HepG2 (cell line): ENCODE results near the gene ANGPTL2. TPM values are rescaled to one million over a fixed set of nuclear protein-coding genes. Genes with fewer than 3 reads are reported as not detected.

Experiments used
- AKNA ChIP-seq: sonication (generic); formaldehyde crosslinking; IDR thresholded peaks from 2 replicates; pipeline ENCODE4 v1.4.0; 2020; ENCODE audit warnings: missing genetic modification reagents, borderline replicate concordance
- EEA1 ChIP-seq: sonication (generic); formaldehyde crosslinking; IDR thresholded peaks from 2 replicates; pipeline ENCODE4 v1.5.1; 2020; ENCODE audit warnings: mild to moderate bottlenecking, missing genetic modification reagents, borderline replicate concordance
- EHMT2 ChIP-seq: fragments of 200-600 bp; sonication (generic); IDR thresholded peaks from 2 replicates; pipeline ENCODE4 v1.7.0; 2017; ENCODE audit warnings: antibody characterized with exemption, low read depth, low read length, borderline replicate concordance
- ETV6 ChIP-seq: sonication (generic); formaldehyde crosslinking; conservative IDR thresholded peaks from 2 replicates; pipeline ENCODE4 v1.4.0; 2020; ENCODE audit warnings: missing genetic modification reagents
- FOXA1 ChIP-seq, 2 experiments: fragments of 450-650 bp in 1 of 2; sonication (generic) in 1 of 2; formaldehyde crosslinking in 1 of 2; IDR thresholded peaks; 2 replicates each; pipeline versions ENCODE4 v1.4.0 to v1.6.1; 2016 to 2020; ENCODE audit warnings: missing genetic modification reagents in 1 of 2
- FOXC1 ChIP-seq: sonication (generic); formaldehyde crosslinking; IDR thresholded peaks from 2 replicates; pipeline ENCODE4 v1.8.0; 2022; ENCODE audit warnings: mild to moderate bottlenecking, missing genetic modification reagents, borderline replicate concordance
- MED8 ChIP-seq: sonication (generic); formaldehyde crosslinking; IDR thresholded peaks from 2 replicates; pipeline ENCODE4 v1.8.1; 2023; ENCODE audit warnings: mild to moderate bottlenecking, missing genetic modification reagents; ENCODE audit not compliant: insufficient replicate concordance
- MXI1 ChIP-seq: IDR thresholded peaks from 3 replicates; pipeline ENCODE4 v1.6.1; 2012; ENCODE audit warnings: low read depth, low read length, inconsistent platforms, borderline replicate concordance
- NFIB ChIP-seq: sonication (generic); formaldehyde crosslinking; IDR thresholded peaks from 2 replicates; pipeline ENCODE4 v1.9.0; 2021; ENCODE audit warnings: missing genetic modification reagents, mild to moderate bottlenecking, borderline replicate concordance
- POGZ ChIP-seq: sonication (generic); formaldehyde crosslinking; IDR thresholded peaks from 2 replicates; pipeline ENCODE4 v1.4.0; 2020; ENCODE audit warnings: mild to moderate bottlenecking, missing genetic modification reagents
- RORA ChIP-seq: sonication (generic); formaldehyde crosslinking; IDR thresholded peaks from 2 replicates; pipeline ENCODE4 v1.5.0; 2020; ENCODE audit warnings: mild to moderate bottlenecking, missing genetic modification reagents, moderate library complexity
- SNAI1 ChIP-seq: sonication (generic); formaldehyde crosslinking; IDR thresholded peaks from 2 replicates; pipeline ENCODE4 v1.5.0; 2020; ENCODE audit warnings: mild to moderate bottlenecking, missing genetic modification reagents, borderline replicate concordance
- SOX13 ChIP-seq, 3 experiments: fragments of 450-650 bp in 1 of 3; sonication (generic) in 1 of 3; formaldehyde crosslinking in 1 of 3; IDR thresholded peaks in 2 of 3; conservative IDR thresholded peaks in 1 of 3; 2 replicates each; pipeline versions ENCODE4 v1.5.0 to v1.6.1; 2016 to 2020; ENCODE audit warnings: antibody characterized with exemption in 1 of 3, mild to moderate bottlenecking in 1 of 3, missing compliant biosample characterization in 1 of 3, missing genetic modification reagents in 1 of 3, moderate library complexity in 1 of 3
- STAG1 ChIP-seq: sonication (generic); formaldehyde crosslinking; IDR thresholded peaks from 2 replicates; pipeline ENCODE4 v1.4.0; 2020; ENCODE audit warnings: missing genetic modification reagents
- ZNF264 ChIP-seq: sonication (generic); formaldehyde crosslinking; IDR thresholded peaks from 2 replicates; pipeline ENCODE4 v1.4.0; 2020; ENCODE audit warnings: missing genetic modification reagents
- ZNF274 ChIP-seq: sonication (generic); formaldehyde crosslinking; IDR thresholded peaks from 2 replicates; pipeline ENCODE4 v1.5.1; 2020; ENCODE audit warnings: mild to moderate bottlenecking, missing genetic modification reagents
- ZNF280B ChIP-seq: sonication (generic); formaldehyde crosslinking; IDR thresholded peaks from 2 replicates; pipeline ENCODE4 v1.5.0; 2020; ENCODE audit warnings: missing genetic modification reagents, mild to moderate bottlenecking, borderline replicate concordance
- ZNF3 ChIP-seq: IDR thresholded peaks from 2 replicates; pipeline ENCODE4 v1.7.0; 2017; ENCODE audit warnings: inconsistent platforms
- ZNF44 ChIP-seq: sonication (generic); formaldehyde crosslinking; IDR thresholded peaks from 2 replicates; pipeline ENCODE4 v1.5.1; 2020; ENCODE audit warnings: mild to moderate bottlenecking, missing genetic modification reagents
- ZNF468 ChIP-seq: sonication (generic); formaldehyde crosslinking; IDR thresholded peaks from 2 replicates; pipeline ENCODE4 v1.8.0; 2022; ENCODE audit warnings: mild to moderate bottlenecking, moderate library complexity, missing genetic modification reagents
- ZNF564 ChIP-seq: sonication (generic); formaldehyde crosslinking; IDR thresholded peaks from 2 replicates; pipeline ENCODE4 v1.8.1; 2023; ENCODE audit warnings: mild to moderate bottlenecking, missing genetic modification reagents
- ZNF703 ChIP-seq: sonication (generic); formaldehyde crosslinking; IDR thresholded peaks from 2 replicates; pipeline ENCODE4 v1.5.1; 2020; ENCODE audit warnings: missing genetic modification reagents, mild to moderate bottlenecking, moderate library complexity, borderline replicate concordance
- ZNF792 ChIP-seq: IDR thresholded peaks from 2 replicates; pipeline ENCODE4 v1.6.1; 2016
- ZNF83 ChIP-seq: sonication (generic); formaldehyde crosslinking; IDR thresholded peaks from 2 replicates; pipeline ENCODE4 v1.4.0; 2020; ENCODE audit warnings: missing genetic modification reagents, mild to moderate bottlenecking, borderline replicate concordance
- ZNF878 ChIP-seq: sonication (generic); formaldehyde crosslinking; IDR thresholded peaks from 2 replicates; pipeline ENCODE4 v1.8.1; 2023; ENCODE audit warnings: mild to moderate bottlenecking, missing genetic modification reagents, moderate library complexity
- polyA plus RNA-seq, 8 experiments: library from polyadenylated mRNA; depleted of rRNA in 3 of 8; stranded (reverse) in 7 of 8; unstranded in 1 of 8; fragments of >200 nt; fragmentation: Illumina TruSeq in 4 of 8; extraction: Trizol in 4 of 8; gene quantifications; 2 replicates each; pipeline versions ENCODE4 v1.2.1 to v1.2.3, GENCODE V29; 2011 to 2016; ENCODE audit warnings: low read depth in 4 of 8, missing spikeins in 1 of 8, mixed read lengths in 1 of 8; ENCODE audit not compliant: insufficient read depth in 1 of 8
- total RNA-seq, 5 experiments: library from RNA; depleted of rRNA; stranded (reverse); fragments of >200 nt; fragmentation: Illumina TruSeq; extraction: Trizol; gene quantifications; 2 replicates each; pipeline ENCODE4 v1.2.3, GENCODE V29; 2016; ENCODE audit warnings: low read depth in 1 of 5

ANGPTL2 gene
- total and polyA plus RNA-seq, 2 of the 13 experiments (the other 11 are each of a cell fraction or from before 2014, with no cell fraction given), result 0.91 to 21.0 TPM

GRCh38 chr9:127159325-127159801 lies 36.9 kb upstream of the ANGPTL2 start (continued):
- peak; percentile 98 for TF ChIP-seq ZNF280B (CRISPR knock-in tag)
- no peak for TF ChIP-seq SOX13 (IDR thresholded peaks at IDR 0.05)
- peak in 1 of 2 experiments; percentile 67; a peak in 1 of 4 replicates for TF ChIP-seq SOX13 (CRISPR knock-in tag; conservative IDR thresholded peaks at IDR 0.05 in 1 of 2, IDR thresholded peaks at IDR 0.05 in 1 of 2)
- peak; percentile 84 for TF ChIP-seq ZNF564 (CRISPR knock-in tag)
- TF ChIP-seq FOXA1 (IDR thresholded peaks at IDR 0.05), result no peak
- TF ChIP-seq FOXA1 (CRISPR knock-in tag; IDR thresholded peaks at IDR 0.05), result 0 out of 2 replicates have a peak, but pooled peaks have one; percentile 29
- TF ChIP-seq ZNF264 (CRISPR knock-in tag), result peak; percentile 96
- peak; percentile 95 for TF ChIP-seq ZNF44 (CRISPR knock-in tag)
- peak; percentile 98; the same call in 1 of the 2 replicates for TF ChIP-seq ZNF83 (CRISPR knock-in tag)
- TF ChIP-seq EHMT2, result no peak; the same call in 1 of the 2 replicates
- peak; percentile 100 for TF ChIP-seq FOXC1 (CRISPR knock-in tag)
- TF ChIP-seq NFIB (CRISPR knock-in tag), result peak; percentile 96
- TF ChIP-seq ZNF878 (CRISPR knock-in tag), result peak; percentile 100
- peak; percentile 60 for TF ChIP-seq STAG1 (CRISPR knock-in tag)
- TF ChIP-seq EEA1 (CRISPR knock-in tag), result peak; percentile 88; the same call in 1 of the 2 replicates
- TF ChIP-seq ZNF703 (CRISPR knock-in tag), result peak; percentile 73; the same call in 1 of the 2 replicates
- TF ChIP-seq ETV6 (CRISPR knock-in tag), result no peak
- peak; percentile 98 for TF ChIP-seq ZNF274
- TF ChIP-seq POGZ (CRISPR knock-in tag), result peak; percentile 88
- peak; percentile 95; the same call in 1 of the 2 replicates for TF ChIP-seq AKNA
- TF ChIP-seq ZNF792 (CRISPR knock-in tag), result peak; percentile 99
- TF ChIP-seq SNAI1 (CRISPR knock-in tag), result 0 out of 2 replicates have a peak, but pooled peaks have one; percentile 80
- TF ChIP-seq ZNF3 (CRISPR knock-in tag), result peak; percentile 77; the same call in 1 of the 2 replicates
- TF ChIP-seq RORA, result no peak
- TF ChIP-seq MXI1, result peak; percentile 99; the same call in 2 of the 3 replicates
- peak; percentile 90 for TF ChIP-seq ZNF468 (CRISPR knock-in tag)
- no peak for TF ChIP-seq MED8 (CRISPR knock-in tag)
